Heart right ventricle (tissue), 16 donors: ENCODE data around the gene ATP6V0A4. TPM values are rescaled to one million over a fixed set of nuclear protein-coding genes. Genes with fewer than 3 reads are reported as not detected.

Experiments
- ATAC-seq, 8 donors: fragments of 200-7000 bp; cut with Tn5 transposase; one replicate each; pipeline ENCODE4 v1.9.1; 2020; ENCODE audit warnings: mild to moderate bottlenecking in 8 of 8, moderate library complexity in 8 of 8, moderate number of reproducible peaks in 1 of 8
- DNase-seq, 2 donors: peaks; one replicate each; pipeline ENCODE4 v3.0.0-alpha.2; 2020
- H3K27ac ChIP-seq, 10 donors: fragments of 200-600 bp; sonication (generic) in 2 of 10; one replicate each; pipeline versions ENCODE4 v1.5.0 to v1.8.0; 2020 to 2022; ENCODE audit warnings: mild to moderate bottlenecking in 3 of 10
- H3K27me3 ChIP-seq, 7 donors: fragments of 200-600 bp; one replicate each; pipeline ENCODE4 v1.8.0; 2021 to 2022; ENCODE audit warnings: mild to moderate bottlenecking in 2 of 7
- H3K36me3 ChIP-seq, 9 donors: fragments of 200-600 bp; sonication (generic) in 1 of 9; one replicate each; pipeline versions ENCODE4 v1.5.0 to v1.8.0; 2020 to 2022; ENCODE audit warnings: mild to moderate bottlenecking in 2 of 9
- H3K4me1 ChIP-seq, 9 donors: fragments of 200-600 bp; sonication (generic) in 1 of 9; one replicate each; pipeline versions ENCODE4 v1.5.0 to v1.8.0; 2020 to 2022; ENCODE audit warnings: mild to moderate bottlenecking in 4 of 9
- H3K4me3 ChIP-seq, 10 donors: fragments of 200-600 bp; sonication (generic) in 2 of 10; one replicate each; pipeline versions ENCODE4 v1.5.0 to v1.8.0; 2020 to 2022; ENCODE audit warnings: mild to moderate bottlenecking in 7 of 10, moderate library complexity in 2 of 10
- H3K9me3 ChIP-seq, 11 donors: fragments of 200-600 bp in 10 of 11; sonication (generic) in 2 of 11; one replicate each; pipeline versions ENCODE4 v1.5.0 to v1.8.0; 2013 to 2022; ENCODE audit warnings: mild to moderate bottlenecking in 2 of 11, control low read depth in 1 of 11, moderate library complexity in 1 of 11
- CTCF ChIP-seq, 9 donors: fragments of 200-600 bp; sonication (generic) in 2 of 9; IDR thresholded peaks; one replicate each; pipeline versions ENCODE4 v1.5.0 to v1.8.0; 2021 to 2022; ENCODE audit warnings: antibody characterized with exemption in 9 of 9, mild to moderate bottlenecking in 5 of 9, moderate library complexity in 1 of 9
- WGBS, 2 donors: extraction: QIAGEN DNeasy Blood & Tissue Kit; methylation state at CpG; one replicate each; pipeline ENCODE4 v1.1.7; 2013; ENCODE audit warnings: inconsistent platforms in 1 of 2; 5-methylcytosine and 5-hydroxymethylcytosine counted together
- intact Hi-C, 10 donors: fragments of 100-400 bp; cut with DNase I; formaldehyde crosslinking; loops; one replicate each; pipeline versions ENCODE4 v1.11.1 to v1.14.2; 2022
- polyA plus RNA-seq, 2 donors: library from polyadenylated mRNA; stranded (reverse); fragments of 200-250 nt; gene quantifications; one replicate each; pipeline ENCODE4 v1.2.3, GENCODE V29; 2013
- total RNA-seq, 10 donors: library from RNA; stranded (reverse); fragmentation: NEBNext Ultra II Directional in 3 of 10; extraction: Animal tissue kit (Norgen Biotek cat#: 25700) in 3 of 10; gene quantifications; one replicate each; pipeline versions ENCODE4 v1.2.1 to v1.2.4, GENCODE V29; 2021 to 2023
- donor health status: Arrhythmogenic right ventricular cardiomyopathy.
- donor health status: ischemic (EF 13 %, LVEDD 7.1; RV severe dilation, severe dysfunction).
- donor health status: healthy with polysubstance abuse.
- donor health status: DM: no; HTN: yes; CAD: no.
- donor health status: DM: no; HTN: no; CAD: no.
- donor health status: ischemic (EF 25% LVEDD 6.9; RV normal size, moderate dysfunction).
- donor health status: ischemic (EF 25% LVEDD 5.7; RV mildly dilated, moderate dysfunction).
- donor health status: healthy.
- donor health status: DM: yes; HTN: yes; CAD: no.
- donor health status: Ischemic cardiomyopathy.
- donor health status: ischemic (EF 35%, LVEDD 5.7; RV mildly dilated, moderate dysfunction).
- donor health status: nonischemic (EF 11% LVEDD 7.7; RV severe dilation, severe dysfunction).
- donor health status: DM: yes; HTN: yes; CAD: no.
- donor health status: PGD.
- donor health status: ischemic (EF 29% LVEDD 5.4; RV normal size, mild dysfunction).
- donor health status: nonischemic (EF 23%, LVEDD 6.1; RV moderate dilation, normal function).

Gene ATP6V0A4
- total and polyA plus RNA-seq, 12 donors, result not detected

- ATAC-seq, result no peak
- WGBS, 2 donors, result 53 to 54% methylated on average over 8 of the region's 8 CpGs
- intact Hi-C loops, result no loop called here
These were observed 44.9 kb downstream of the ATP6V0A4 start for GRCh38 chr7:138753150-138753518.

GRCh38 chr7:138752518-138753149 lies 45.4 kb downstream of the ATP6V0A4 start:
- Histone ChIP-seq H3K36me3 (no peaks in the 10 kb centered on the region), H3K4me3 (no peak overlapping the region), H3K27me3 (peaks cover 0 to 10% (median 3%) of the 10 kb centered on the region in 7 donors), H3K27ac (peak overlapping the region in 1 of 10 donors; percentile 47), H3K4me1 (peaks cover 0 to 8% (median 0%) of the 10 kb centered on the region in 9 donors), H3K9me3 (no peaks in the 10 kb centered on the region)
- ATAC-seq (peak in 5 of 8 donors; percentile 26 to 63 (median 53)), DNase-seq (peak; percentile 9 to 16)
- TF ChIP-seq CTCF (IDR thresholded peaks at IDR 0.05), result no peak
- WGBS, 2 donors, result 42 to 56% methylated on average over 12 of the region's 12 CpGs
- intact Hi-C loops, result no loop called here

More at GRCh38 chr7:138753150-138753518, 44.9 kb downstream of the ATP6V0A4 start:
- TF ChIP-seq CTCF (IDR thresholded peaks at IDR 0.05), result no peak
- peak overlapping the region in 1 of 10 donors; percentile 47 for H3K27ac ChIP-seq
- H3K9me3 ChIP-seq, result no peaks in the 10 kb centered on the region
- DNase-seq, result no peak
- peaks cover 0 to 8% (median 0%) of the 10 kb centered on the region in 9 donors for H3K4me1 ChIP-seq
- H3K4me3 ChIP-seq, result no peak overlapping the region
- H3K36me3 ChIP-seq, result no peaks in the 10 kb centered on the region
- peaks cover 0 to 10% (median 3%) of the 10 kb centered on the region in 7 donors for H3K27me3 ChIP-seq

GRCh38 chr7:138750901-138751464 lies 47.0 kb downstream of the ATP6V0A4 start:
- H3K4me3 ChIP-seq, result no peak overlapping the region
- H3K27ac ChIP-seq, result no peak overlapping the region
- no peaks in the 10 kb centered on the region for H3K36me3 ChIP-seq
- H3K9me3 ChIP-seq, result no peaks in the 10 kb centered on the region
- ATAC-seq, result no peak
- TF ChIP-seq CTCF (IDR thresholded peaks at IDR 0.05), result no peak
- WGBS, 2 donors, result 64 to 73% methylated on average over 18 of the region's 18 CpGs
- no peak for DNase-seq
- H3K27me3 ChIP-seq, result peaks cover 0 to 10% (median 3%) of the 10 kb centered on the region in 7 donors
- H3K4me1 ChIP-seq, result peaks cover 0 to 8% (median 0%) of the 10 kb centered on the region in 9 donors
- intact Hi-C loops, result no loop called here

- Histone ChIP-seq H3K27ac (no peak overlapping the region), H3K27me3 (peaks cover 0 to 10% (median 3%) of the 10 kb centered on the region in 7 donors), H3K4me1 (peaks cover 0 to 8% (median 0%) of the 10 kb centered on the region in 9 donors), H3K9me3 (no peaks in the 10 kb centered on the region), H3K4me3 (no peak overlapping the region), H3K36me3 (no peaks in the 10 kb centered on the region)
- intact Hi-C loops, result no loop called here
- ATAC-seq, result no peak
- 89 to 95% methylated on average over 15 of the region's 15 CpGs for WGBS, 2 donors
- no peak for TF ChIP-seq CTCF (IDR thresholded peaks at IDR 0.05)
- no peak for DNase-seq
These were observed 47.5 kb downstream of the ATP6V0A4 start for GRCh38 chr7:138750473-138750872.
